Uterus (tissue), 4 donors: ENCODE results near the gene ROCK2. TPM values are rescaled to one million over a fixed set of nuclear protein-coding genes. Genes with fewer than 3 reads are reported as not detected.

Experiments
- DNase-seq, 2 donors: peaks; one replicate each; pipeline ENCODE4 v3.0.0-alpha.2; 2019 to 2020
- H3K27ac ChIP-seq, 2 donors: fragments of 200-600 bp; sonication (generic); 1 replicate in 1 of 2; 2 replicates in 1 of 2; pipeline ENCODE4 v1.5.1; 2016 to 2018
- H3K27me3 ChIP-seq, 2 donors: fragments of 200-600 bp; sonication (generic); one replicate each; pipeline ENCODE4 v1.5.1; 2018 to 2019; ENCODE audit warnings: control low read depth in 1 of 2
- H3K36me3 ChIP-seq, 2 donors: fragments of 200-600 bp; sonication (generic); one replicate each; pipeline ENCODE4 v1.5.1; 2019; ENCODE audit warnings: control low read depth in 1 of 2
- H3K4me1 ChIP-seq, 2 donors: fragments of 200-600 bp; sonication (generic); one replicate each; pipeline ENCODE4 v1.5.1; 2018 to 2019; ENCODE audit warnings: control low read depth in 1 of 2
- H3K4me3 ChIP-seq, 2 donors: fragments of 200-600 bp; sonication (generic); 1 replicate in 1 of 2; 2 replicates in 1 of 2; pipeline ENCODE4 v1.5.1; 2018 to 2019; ENCODE audit warnings: mild to moderate bottlenecking in 1 of 2
- H3K9me3 ChIP-seq, 2 donors: fragments of 200-600 bp; sonication (generic); one replicate each; pipeline ENCODE4 v1.5.1; 2019; ENCODE audit warnings: control low read depth in 1 of 2
- POLR2A ChIP-seq, 2 donors: fragments of 450-650 bp; IDR thresholded peaks; one replicate each; pipeline ENCODE4 v1.6.1; 2016; ENCODE audit warnings: antibody characterized with exemption in 2 of 2, mild to moderate bottlenecking in 1 of 2, moderate library complexity in 1 of 2
- intact Hi-C: fragments of 100-400 bp; cut with DNase I; formaldehyde crosslinking; loops from one replicate; pipeline ENCODE4 v1.15.1; 2023; ENCODE audit warnings: low total_unique reads
- total RNA-seq, 4 donors: library from RNA; depleted of rRNA in 3 of 4; stranded (reverse); fragments of >200 nt in 3 of 4; gene quantifications; one replicate each; pipeline versions ENCODE4 v1.1.0 to v1.2.4, GENCODE V29; 2014 to 2023
- TF ChIP-seq, protein P1 (sequence below), 4 experiments: fragments of 200-600 bp in 2 of 4; fragments of 450-650 bp in 2 of 4; sonication (generic) in 2 of 4; IDR thresholded peaks; one replicate each; pipeline ENCODE4 v1.5.1; 2016 to 2019; ENCODE audit warnings: antibody characterized with exemption in 4 of 4, mild to moderate bottlenecking in 2 of 4, moderate library complexity in 1 of 4
- donor health status: DM: yes; HTN: yes; CAD: no.

ROCK2 gene
- total RNA-seq, 4 donors from 2014 or later = 78.5 to 143 (median 122) TPM

DNA sequence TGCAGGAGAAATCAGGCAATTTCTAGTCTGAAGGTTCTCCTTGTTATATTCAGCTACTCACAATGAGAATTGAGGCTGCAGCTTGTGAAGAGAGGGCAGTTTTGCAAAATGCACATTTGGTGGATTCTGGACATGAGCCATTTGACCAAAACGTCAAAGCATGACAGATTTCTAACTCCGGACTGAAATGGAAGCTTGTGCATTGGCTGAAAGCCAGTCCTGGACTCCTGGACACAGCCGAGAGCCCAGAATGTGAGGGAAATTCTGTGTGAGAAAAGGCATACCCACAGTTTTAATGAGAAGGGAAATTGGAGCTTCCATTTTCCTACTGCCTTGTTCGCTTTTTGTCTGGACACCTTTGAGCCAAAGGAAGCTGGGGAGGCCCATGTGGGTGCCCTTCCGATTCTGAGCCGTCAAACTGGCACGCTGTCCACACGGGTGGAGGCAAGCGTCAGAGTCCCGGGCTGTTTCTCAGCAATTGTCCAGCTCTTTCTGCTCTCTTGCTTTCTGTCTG, 23.7 kb upstream of the ROCK2 start:
- H3K36me3 ChIP-seq = no peaks in the 10 kb centered on the region
- no peak overlapping the region for H3K4me3 ChIP-seq
- no peak for DNase-seq

DNA sequence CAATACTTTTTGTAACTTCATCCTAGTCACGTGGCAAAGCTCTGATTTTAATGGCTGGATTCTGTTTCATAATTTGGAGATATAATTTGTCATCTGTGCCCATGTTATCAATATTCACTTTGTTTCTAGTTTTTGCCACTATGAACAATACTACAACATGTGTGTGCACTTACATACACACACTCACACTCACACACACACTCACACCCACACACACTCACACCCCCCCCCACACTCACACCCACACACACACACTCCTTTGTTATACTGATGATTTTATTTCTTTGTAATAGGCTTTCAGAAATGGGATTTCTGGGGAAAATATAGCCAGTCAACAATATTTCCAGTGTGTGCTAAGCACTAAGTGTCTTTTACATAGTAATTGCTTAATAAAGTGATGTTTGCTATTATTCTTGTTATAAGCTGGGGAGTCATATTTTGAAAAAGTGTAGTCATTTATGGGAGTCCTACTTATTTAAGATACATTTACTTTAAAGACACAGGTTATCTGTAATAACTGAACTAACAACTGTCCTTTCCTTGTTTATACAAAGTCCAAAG, 22.8 kb upstream of the ROCK2 start:
- Histone ChIP-seq H3K27ac (peak overlapping the region in 1 of 2 donors; percentile 62), H3K9me3 (no peaks in the 10 kb centered on the region), H3K4me1 (no peaks in the 10 kb centered on the region), H3K4me3 (no peak overlapping the region), H3K36me3 (no peaks in the 10 kb centered on the region), H3K27me3 (no peaks in the 10 kb centered on the region)
- TF ChIP-seq POLR2A (IDR thresholded peaks at IDR 0.05) = no peak
- TF ChIP-seq, protein P1, sequence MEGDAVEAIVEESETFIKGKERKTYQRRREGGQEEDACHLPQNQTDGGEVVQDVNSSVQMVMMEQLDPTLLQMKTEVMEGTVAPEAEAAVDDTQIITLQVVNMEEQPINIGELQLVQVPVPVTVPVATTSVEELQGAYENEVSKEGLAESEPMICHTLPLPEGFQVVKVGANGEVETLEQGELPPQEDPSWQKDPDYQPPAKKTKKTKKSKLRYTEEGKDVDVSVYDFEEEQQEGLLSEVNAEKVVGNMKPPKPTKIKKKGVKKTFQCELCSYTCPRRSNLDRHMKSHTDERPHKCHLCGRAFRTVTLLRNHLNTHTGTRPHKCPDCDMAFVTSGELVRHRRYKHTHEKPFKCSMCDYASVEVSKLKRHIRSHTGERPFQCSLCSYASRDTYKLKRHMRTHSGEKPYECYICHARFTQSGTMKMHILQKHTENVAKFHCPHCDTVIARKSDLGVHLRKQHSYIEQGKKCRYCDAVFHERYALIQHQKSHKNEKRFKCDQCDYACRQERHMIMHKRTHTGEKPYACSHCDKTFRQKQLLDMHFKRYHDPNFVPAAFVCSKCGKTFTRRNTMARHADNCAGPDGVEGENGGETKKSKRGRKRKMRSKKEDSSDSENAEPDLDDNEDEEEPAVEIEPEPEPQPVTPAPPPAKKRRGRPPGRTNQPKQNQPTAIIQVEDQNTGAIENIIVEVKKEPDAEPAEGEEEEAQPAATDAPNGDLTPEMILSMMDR (IDR thresholded peaks at IDR 0.05) = no peak
- no peak for DNase-seq
- intact Hi-C loops = no loop called here

More for the DNA sequence above, 23.7 kb upstream of the ROCK2 start:
- Histone ChIP-seq H3K27me3 (no peaks in the 10 kb centered on the region), H3K27ac (peak overlapping the region; percentile 47 to 62), H3K9me3 (no peaks in the 10 kb centered on the region), H3K4me1 (no peaks in the 10 kb centered on the region)
- intact Hi-C loops = no loop called here
- TF ChIP-seq, protein P1 (IDR thresholded peaks at IDR 0.05) = no peak
- no peak for TF ChIP-seq POLR2A (IDR thresholded peaks at IDR 0.05)

DNA sequence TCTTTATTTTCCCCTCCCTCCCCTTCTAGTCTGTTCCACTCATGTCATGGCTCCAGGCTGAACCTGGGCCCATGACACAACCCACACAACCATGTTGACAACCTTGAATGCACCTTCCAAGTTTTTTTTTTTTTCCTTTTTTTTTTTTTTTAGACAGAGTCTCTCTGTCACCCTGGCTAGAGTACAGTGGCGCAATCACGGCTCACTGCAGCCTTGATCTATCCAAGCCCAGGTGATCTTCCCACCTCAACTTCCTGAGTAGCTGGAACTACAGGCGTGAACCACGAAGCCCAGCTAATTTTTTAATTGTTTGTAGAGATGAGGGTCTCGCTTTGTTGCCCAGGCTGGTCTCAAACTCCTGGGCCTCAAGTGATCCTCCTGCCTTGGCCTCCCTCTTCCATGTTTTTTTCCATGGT, 21.9 kb upstream of the ROCK2 start:
- no peak overlapping the region for H3K27ac ChIP-seq
- no peak for DNase-seq
- no peaks in the 10 kb centered on the region for H3K9me3 ChIP-seq
- no peak overlapping the region for H3K4me3 ChIP-seq
- intact Hi-C loops = no loop called here
- H3K36me3 ChIP-seq = no peaks in the 10 kb centered on the region
- no peaks in the 10 kb centered on the region for H3K4me1 ChIP-seq
- no peaks in the 10 kb centered on the region for H3K27me3 ChIP-seq
- TF ChIP-seq, protein P1 (IDR thresholded peaks at IDR 0.05) = no peak
- no peak for TF ChIP-seq POLR2A (IDR thresholded peaks at IDR 0.05)

DNA sequence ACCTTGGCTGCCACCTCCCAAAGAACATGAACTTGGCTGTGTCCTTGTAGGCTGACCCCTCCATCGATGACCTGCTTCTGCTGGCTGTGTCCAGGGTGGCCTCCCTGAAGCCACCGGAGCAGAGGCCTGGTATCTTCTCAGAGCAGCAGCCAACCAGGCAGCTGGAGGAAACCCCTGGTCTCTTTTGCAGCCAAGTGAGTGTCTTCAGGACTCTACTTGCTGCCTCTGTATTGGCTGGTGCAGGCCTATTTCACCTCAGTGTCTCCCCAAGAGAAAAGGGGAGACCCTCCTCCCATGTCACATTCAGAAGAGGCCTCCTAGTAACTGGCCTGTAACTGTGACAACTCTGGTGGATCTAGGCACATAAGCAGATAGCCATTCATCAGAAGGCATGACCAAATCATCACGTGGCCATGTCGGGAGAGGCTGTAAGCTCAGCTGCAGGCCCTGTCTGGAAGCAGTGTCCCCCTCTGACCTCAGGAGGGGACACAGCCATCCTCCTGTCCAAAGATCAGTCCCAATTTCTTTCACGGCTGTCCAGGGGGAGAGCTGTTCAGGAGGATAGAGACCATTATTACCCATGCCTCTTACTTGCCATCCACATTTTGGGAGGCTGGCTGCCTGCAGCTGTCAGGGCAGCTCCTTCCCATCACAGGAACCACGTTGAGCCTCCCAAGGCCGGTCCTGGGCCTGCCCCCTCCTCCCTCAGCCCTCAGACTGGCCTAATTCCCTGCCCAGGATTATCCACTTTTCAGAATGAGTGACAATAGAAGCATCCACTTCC, 20.9 kb upstream of the ROCK2 start:
- Histone ChIP-seq H3K27me3 (no peaks in the 10 kb centered on the region), H3K9me3 (no peaks in the 10 kb centered on the region), H3K36me3 (no peaks in the 10 kb centered on the region), H3K4me3 (no peak overlapping the region), H3K4me1 (no peaks in the 10 kb centered on the region), H3K27ac (no peak overlapping the region)
- DNase-seq = no peak
- intact Hi-C loops = no loop called here
- TF ChIP-seq, protein P1 (IDR thresholded peaks at IDR 0.05) = no peak
- no peak for TF ChIP-seq POLR2A (IDR thresholded peaks at IDR 0.05)

DNA sequence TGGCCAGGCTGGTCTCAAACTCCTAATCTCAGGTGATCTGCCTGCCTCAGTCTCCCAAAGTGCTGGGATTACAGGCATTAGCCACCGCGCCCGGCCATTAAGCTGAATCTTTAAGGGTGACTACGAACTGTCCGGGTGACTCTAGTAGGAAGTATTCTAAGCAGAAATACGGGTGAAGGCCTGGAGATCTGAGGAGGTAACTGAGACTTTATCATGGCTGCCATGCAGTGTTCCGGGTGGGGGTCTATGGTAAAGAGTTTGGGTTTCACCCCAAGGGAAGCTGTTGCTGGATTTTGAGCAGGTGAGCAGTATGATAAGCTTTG, 20.1 kb upstream of the ROCK2 start:
- intact Hi-C loops = no loop called here
- no peaks in the 10 kb centered on the region for H3K9me3 ChIP-seq
- no peaks in the 10 kb centered on the region for H3K36me3 ChIP-seq
- TF ChIP-seq POLR2A (IDR thresholded peaks at IDR 0.05) = no peak
- TF ChIP-seq, protein P1 (IDR thresholded peaks at IDR 0.05) = no peak
- no peak for DNase-seq
- H3K27ac ChIP-seq = no peak overlapping the region
- no peak overlapping the region for H3K4me3 ChIP-seq
- no peaks in the 10 kb centered on the region for H3K4me1 ChIP-seq
- no peaks in the 10 kb centered on the region for H3K27me3 ChIP-seq
